Breast epithelium (tissue), 3 donors: ENCODE measurements around the gene PSD.

Source experiments
- CTCF ChIP-seq, 3 donors: fragments of 450-650 bp; IDR thresholded peaks; one replicate each; pipeline ENCODE4 v1.5.1; 2016 to 2017; ENCODE audit warnings: antibody characterized with exemption in 3 of 3, mild to moderate bottlenecking in 3 of 3, moderate library complexity in 3 of 3
- POLR2A ChIP-seq: fragments of 450-650 bp; IDR thresholded peaks from one replicate; pipeline ENCODE4 v1.6.1; 2016; ENCODE audit warnings: antibody characterized with exemption, mild to moderate bottlenecking, moderate library complexity

GRCh38 chr10:102429468-102429867 lies 10.9 kb upstream of the PSD start:
- TF ChIP-seq CTCF (IDR thresholded peaks at IDR 0.05) (no peak), POLR2A (no peak)
